Adrenal gland (tissue), 12 donors: Measurements from ENCODE around the gene FBLN7. TPM values are rescaled to one million over a fixed set of nuclear protein-coding genes. Genes with fewer than 3 reads are reported as not detected.
"Not testable (repeated sequence)": the region's sequence is repeated elsewhere in the genome, so short reads cannot be mapped to it uniquely, and the experiment has no call there.

Experiments
- DNase-seq, 7 donors: peaks; one replicate each; pipeline ENCODE4 v3.0.0-alpha.2; 2019 to 2020
- H3K27ac ChIP-seq, 5 donors: fragments of 200-600 bp; sonication (generic) in 4 of 5; 1 replicate in 3 of 5; 2 replicates in 2 of 5; pipeline versions ENCODE4 v1.5.1 to v1.8.0; 2016 to 2020; ENCODE audit warnings: mild to moderate bottlenecking in 1 of 5
- H3K27me3 ChIP-seq: fragments of 200-600 bp; 2 replicates; pipeline ENCODE4 v1.8.0; 2021
- H3K36me3 ChIP-seq, 2 donors: fragments of 200-600 bp; replicated peaks in 1 of 2; 1 replicate in 1 of 2; 2 replicates in 1 of 2; pipeline versions ENCODE4 v1.5.1 to v1.8.0; 2018 to 2022
- H3K4me1 ChIP-seq, 2 donors: fragments of 200-600 bp; replicated peaks in 1 of 2; 1 replicate in 1 of 2; 2 replicates in 1 of 2; pipeline versions ENCODE4 v1.5.1 to v1.8.0; 2018 to 2021
- H3K4me3 ChIP-seq, 4 donors: fragments of 200-600 bp; sonication (generic) in 3 of 4; one replicate each; pipeline ENCODE4 v1.5.1; 2016 to 2018
- H3K9me3 ChIP-seq, 3 donors: fragments of 200-600 bp; sonication (generic) in 1 of 3; replicated peaks in 1 of 3; 1 replicate in 2 of 3; 2 replicates in 1 of 3; pipeline versions ENCODE4 v1.5.1 to v1.8.0; 2016 to 2021
- CTCF ChIP-seq, 6 experiments: fragments of 450-650 bp in 4 of 6; fragments of 200-600 bp in 2 of 6; sonication (generic) in 1 of 6; IDR thresholded peaks; 1 replicate in 5 of 6; 2 replicates in 1 of 6; pipeline versions ENCODE4 v1.5.1 to v1.8.0; 2016 to 2021; ENCODE audit warnings: antibody characterized with exemption in 6 of 6, mild to moderate bottlenecking in 2 of 6, moderate library complexity in 1 of 6
- POLR2A ChIP-seq, 2 donors: fragments of 450-650 bp; IDR thresholded peaks; one replicate each; pipeline ENCODE4 v1.6.1; 2017; ENCODE audit warnings: antibody characterized with exemption in 2 of 2, mild to moderate bottlenecking in 2 of 2, moderate library complexity in 1 of 2
- WGBS, 4 donors: extraction: QIAGEN DNeasy Blood & Tissue Kit in 2 of 4; methylation state at CpG; one replicate each; pipeline versions ENCODE4 v1.1.5 to v1.1.7; 2013 to 2017; 5-methylcytosine and 5-hydroxymethylcytosine counted together
- intact Hi-C, 2 donors: fragments of 100-400 bp; cut with DNase I; formaldehyde crosslinking; loops; one replicate each; pipeline versions ENCODE4 v1.14.1 to v1.15.0; 2022 to 2023
- polyA plus RNA-seq, 3 donors: library from polyadenylated mRNA; stranded (reverse); fragments of 200-250 nt in 2 of 3; fragments of 350-450 nt in 1 of 3; fragmentation: Illumina TruSeq in 1 of 3; extraction: RNeasy Lipid Tissue Mini Kit (QIAGEN cat#74804) in 1 of 3; gene quantifications; one replicate each; pipeline ENCODE4 v1.2.3, GENCODE V29; 2013 to 2014
- total RNA-seq, 9 donors: library from RNA; depleted of rRNA in 4 of 9; stranded (reverse); fragments of >200 nt in 4 of 9; fragments of 120-200 nt in 1 of 9; fragmentation: NEBNext Ultra II Directional in 1 of 9; extraction: Animal tissue kit (Norgen Biotek cat#: 25700) in 1 of 9; gene quantifications; one replicate each; pipeline versions ENCODE4 v1.1.0 to v1.2.4, GENCODE V29; 2013 to 2023
- donor health status: healthy with polysubstance abuse.
- donor health status: Bipolar disorder and iron deficiency.
- donor health status: DM: yes; HTN: yes; CAD: no.
- donor health status: DM: no; HTN: no; CAD: no.
- donor health status: DM: no; HTN: no; CAD: no.
- donor health status: DM: yes; HTN: yes; CAD: no.

The FBLN7 gene
- total and polyA plus RNA-seq, 12 donors, result 0.50 to 12.6 (median 6.4) TPM

- DNase-seq, result peak in 3 of 7 donors; percentile 33 to 55 (median 44)
- no peaks in the 10 kb centered on the region for H3K27me3 ChIP-seq
- H3K4me1 ChIP-seq, result no peaks in the 10 kb centered on the region
- H3K4me3 ChIP-seq, result peak overlapping the region in 2 of 4 donors; percentile 32 to 62
- WGBS, 4 donors, result 18 to 30% (median 24%) methylated on average over 12 to 15 of the region's 15 CpGs
- H3K27ac ChIP-seq, result peak overlapping the region in 2 of 5 donors; percentile 12 to 71
- no peaks in the 10 kb centered on the region for H3K36me3 ChIP-seq
- no peak for TF ChIP-seq POLR2A (IDR thresholded peaks at IDR 0.05)
- TF ChIP-seq CTCF (IDR thresholded peaks at IDR 0.05), result no peak
- no peaks in the 10 kb centered on the region for H3K9me3 ChIP-seq
- intact Hi-C loops, result no loop called here
Observed at GRCh38 chr2:112137516-112138158, 548 bp upstream of the FBLN7 start.

DNA sequence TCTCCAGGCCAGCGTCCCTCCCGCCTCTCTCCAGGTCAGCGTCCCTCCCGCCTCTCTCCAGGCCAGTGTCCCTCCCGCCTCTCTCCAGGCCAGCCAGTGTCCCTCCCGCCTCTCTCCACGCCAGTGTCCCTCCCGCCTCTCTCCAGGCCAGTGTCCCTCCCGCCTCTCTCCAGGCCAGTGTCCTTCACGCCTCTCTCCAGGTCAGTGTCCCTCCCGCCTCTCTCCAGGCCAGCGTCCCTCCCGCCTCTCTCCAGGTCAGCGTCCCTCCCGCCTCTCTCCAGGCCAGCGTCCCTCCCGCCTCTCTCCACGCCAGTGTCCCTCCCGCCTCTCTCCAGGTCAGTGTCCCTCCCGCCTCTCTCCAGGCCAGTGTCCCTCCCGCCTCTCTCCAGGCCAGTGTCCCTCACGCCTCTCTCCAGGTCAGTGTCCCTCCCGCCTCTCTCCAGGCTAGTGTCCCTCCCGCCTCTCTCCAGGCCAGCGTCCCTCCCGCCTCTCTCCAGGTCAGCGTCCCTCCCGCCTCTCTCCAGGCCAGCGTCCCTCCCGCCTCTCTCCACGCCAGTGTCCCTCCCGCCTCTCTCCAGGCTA, 939 bp downstream of the FBLN7 start:
- H3K9me3 ChIP-seq, H3K4me1 ChIP-seq, H3K36me3 ChIP-seq, H3K27me3 ChIP-seq, intact Hi-C loops: not testable (repeated sequence)
- H3K27ac ChIP-seq, result peak overlapping the region in 1 of 5 donors; percentile 71
- WGBS, 4 donors, result 0 to 1% (median 0%) methylated on average over 2 to 18 of the region's 32 CpGs
- DNase-seq, result peak in 4 of 7 donors; percentile 33 to 69 (median 52)
- H3K4me3 ChIP-seq, result peak overlapping the region in 1 of 4 donors; percentile 62

DNA sequence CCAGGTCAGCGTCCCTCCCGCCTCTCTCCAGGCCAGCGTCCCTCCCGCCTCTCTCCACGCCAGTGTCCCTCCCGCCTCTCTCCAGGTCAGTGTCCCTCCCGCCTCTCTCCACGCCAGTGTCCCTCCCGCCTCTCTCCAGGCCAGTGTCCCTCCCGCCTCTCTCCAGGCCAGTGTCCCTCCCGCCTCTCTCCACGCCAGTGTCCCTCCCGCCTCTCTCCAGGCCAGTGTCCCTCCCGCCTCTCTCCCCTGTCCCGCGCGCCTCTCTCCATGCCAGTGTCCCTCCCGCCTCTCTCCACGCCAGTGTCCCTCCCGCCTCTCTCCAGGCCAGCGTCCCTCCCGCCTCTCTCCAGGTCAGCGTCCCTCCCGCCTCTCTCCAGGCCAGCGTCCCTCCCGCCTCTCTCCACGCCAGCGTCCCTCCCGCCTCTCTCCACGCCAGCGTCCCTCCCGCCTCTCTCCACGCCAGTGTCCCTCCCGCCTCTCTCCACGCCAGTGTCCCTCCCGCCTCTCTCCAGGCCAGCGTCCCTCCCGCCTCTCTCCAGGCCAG, 1.5 kb downstream of the FBLN7 start:
- H3K27me3 ChIP-seq, H3K4me3 ChIP-seq, intact Hi-C loops, H3K9me3 ChIP-seq, H3K4me1 ChIP-seq, H3K36me3 ChIP-seq: not testable (repeated sequence)
- DNase-seq, result peak in 5 of 7 donors; percentile 36 to 70 (median 46)
- peak overlapping the region in 1 of 5 donors; percentile 40 for H3K27ac ChIP-seq
- 1 to 13% (median 2%) methylated on average over 20 to 31 of the region's 38 CpGs; no CpG with 5 or more reads in 1 of the 4 donors for WGBS, 4 donors

GRCh38 chr2:112140205-112140802, 2.1 kb downstream of the FBLN7 start:
- peak in 2 of 7 donors; percentile 28 to 49 for DNase-seq
- Histone ChIP-seq H3K27me3 (no peaks in the 10 kb centered on the region), H3K9me3 (no peaks in the 10 kb centered on the region), H3K4me1 (no peaks in the 10 kb centered on the region), H3K27ac (peak overlapping the region in 1 of 5 donors; percentile 40), H3K4me3 (no peak overlapping the region), H3K36me3 (no peaks in the 10 kb centered on the region)
- intact Hi-C loops, result no loop called here
- 18 to 39% (median 26%) methylated on average over 23 to 30 of the region's 30 CpGs for WGBS, 4 donors
- TF ChIP-seq POLR2A (IDR thresholded peaks at IDR 0.05) (no peak), CTCF (IDR thresholded peaks at IDR 0.05) (no peak)

- TF ChIP-seq POLR2A (IDR thresholded peaks at IDR 0.05), result no peak
- no peak for TF ChIP-seq CTCF (IDR thresholded peaks at IDR 0.05)
- H3K9me3 ChIP-seq, result no peaks in the 10 kb centered on the region
- no peak overlapping the region for H3K27ac ChIP-seq
- 90 to 94% (median 91%) methylated on average over 17 to 20 of the region's 20 CpGs for WGBS, 4 donors
- no peaks in the 10 kb centered on the region for H3K4me1 ChIP-seq
- intact Hi-C loops, result no loop called here
- H3K36me3 ChIP-seq, result no peaks in the 10 kb centered on the region
- no peak overlapping the region for H3K4me3 ChIP-seq
- DNase-seq, result peak in 1 of 7 donors; percentile 37
- no peaks in the 10 kb centered on the region for H3K27me3 ChIP-seq
Observed at GRCh38 chr2:112140899-112141625, 2.9 kb downstream of the FBLN7 start.
